ENCODE results near the gene ZNF787. TPM values are rescaled to one million over a fixed set of nuclear protein-coding genes. Genes with fewer than 3 reads are reported as not detected.

ZNF787 gene
- total and polyA plus RNA-seq, 2 of the 13 experiments (the other 11 are each of a cell fraction or from before 2014, with no cell fraction given), result 15.1 to 42.8 TPM

DNA sequence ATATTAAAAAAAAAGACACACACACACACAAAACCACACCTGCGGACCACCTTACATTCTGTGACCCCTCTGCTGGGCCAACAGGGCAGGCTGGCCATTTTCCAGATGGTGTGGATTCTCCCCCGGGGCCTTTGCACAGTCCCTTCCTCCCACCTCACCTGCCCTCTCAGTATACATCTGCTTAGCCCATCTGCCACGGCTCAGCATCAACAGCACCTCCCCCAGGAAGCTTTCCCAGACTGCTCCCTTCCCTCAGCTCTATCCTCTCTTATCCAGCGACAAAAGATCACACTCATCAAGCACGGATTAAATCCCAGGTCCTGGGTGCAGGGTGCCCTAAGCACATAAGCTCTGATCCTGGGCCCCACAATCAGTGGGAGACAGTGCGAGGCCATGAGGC, 4.5 kb downstream of the ZNF787 start:
- ChIA-PET POLR2A (interaction anchor here (1.6 kb wide), 1 partner anchor 26 kb away, joined by 5 read pairs; no protein-coding TSS in a partner anchor), CTCF (ENCODE audit: low intra/inter-chr PET ratio, low total read pairs) (no interaction called here)
- Histone ChIP-seq H3K4me3 (replicated peaks in 1 of 3; ENCODE audit: insufficient read depth in 1 of 3, low read depth in 2 of 3, low read length in 3 of 3) (no peak overlapping the region), H3K27ac (ENCODE audit: extremely low read length, insufficient read depth, low read length) (no peak overlapping the region), H3K79me2 (ENCODE audit: insufficient read depth, low read length) (peaks cover 78% of the 10 kb centered on the region), H3K9me3 (ENCODE audit: low read length) (no peaks in the 10 kb centered on the region), H3K4me2 (ENCODE audit: low read depth, low read length) (no peak overlapping the region), H3K27me3 (ENCODE audit: control insufficient read depth in 1 of 2, insufficient read depth in 2 of 2, low read length in 2 of 2) (no peaks in the 10 kb centered on the region; a peak in 1 of 5 replicates), H3K36me3 (replicated peaks in 1 of 2; ENCODE audit: control insufficient read depth in 1 of 2, insufficient read depth in 2 of 2, low read length in 2 of 2) (peaks cover 8 to 16% of the 10 kb centered on the region in 2 experiments), H4K20me1 (ENCODE audit: insufficient read depth, low read length) (peaks cover 76% of the 10 kb centered on the region), H3K9ac (ENCODE audit: insufficient read depth, low read depth, low read length) (no peak overlapping the region), H3K4me1 (ENCODE audit: insufficient read depth, low read length) (peaks cover 74% of the 10 kb centered on the region), H2AFZ (ENCODE audit: low read length) (no peak overlapping the region)
- in situ Hi-C loops (cut with HindIII; ENCODE audit: extremely low pct_ligation_motif_present, low pct_unique_long_range_greater_than_20kb), result no loop called here
- peak; percentile 15; the same call in 1 of the 2 replicates for TF ChIP-seq RBFOX2 (IDR thresholded peaks at IDR 0.05; ENCODE audit: low read depth, low read length)
- TF ChIP-seq, protein P1, sequence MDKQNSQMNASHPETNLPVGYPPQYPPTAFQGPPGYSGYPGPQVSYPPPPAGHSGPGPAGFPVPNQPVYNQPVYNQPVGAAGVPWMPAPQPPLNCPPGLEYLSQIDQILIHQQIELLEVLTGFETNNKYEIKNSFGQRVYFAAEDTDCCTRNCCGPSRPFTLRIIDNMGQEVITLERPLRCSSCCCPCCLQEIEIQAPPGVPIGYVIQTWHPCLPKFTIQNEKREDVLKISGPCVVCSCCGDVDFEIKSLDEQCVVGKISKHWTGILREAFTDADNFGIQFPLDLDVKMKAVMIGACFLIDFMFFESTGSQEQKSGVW (CRISPR knock-in tag; IDR thresholded peaks at IDR 0.05; ENCODE audit: borderline replicate concordance), result no peak
- intact Hi-C loops (cut with micrococcal nuclease; ENCODE audit: unreplicated experiment), result no loop called here
- FAIRE-seq (no peak), DNase-seq (ENCODE audit: low spot score) (no peak), ATAC-seq (no peak)
- 89% methylated on average over 5 of the region's 6 CpGs for WGBS (ENCODE audit: low lambda C conversion rate)
- BruUV-seq (replicated peaks), result no TSS peak

DNA sequence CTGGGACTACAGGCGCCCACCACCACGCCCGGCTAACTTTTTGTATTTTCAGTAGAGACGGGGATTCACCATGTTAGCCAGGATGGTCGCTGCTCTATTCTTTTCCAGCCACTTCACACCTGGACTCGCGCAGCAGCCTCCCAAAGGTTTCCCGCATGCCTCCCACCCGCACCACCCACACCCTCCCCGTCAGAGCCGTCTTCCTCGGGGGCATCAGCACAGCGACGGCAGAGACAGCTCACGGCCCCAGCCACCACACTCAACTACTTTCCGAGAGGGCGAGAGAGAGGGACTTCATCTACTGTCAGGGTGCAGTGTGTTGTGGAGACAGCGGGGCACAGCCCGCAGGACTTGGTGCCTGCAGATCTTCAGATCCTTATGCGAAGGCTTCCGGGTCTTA, 5.6 kb downstream of the ZNF787 start:
- peaks cover 86% of the 10 kb centered on the region for H3K4me1 ChIP-seq (ENCODE audit: insufficient read depth, low read length)
- intact Hi-C loops (cut with micrococcal nuclease; ENCODE audit: unreplicated experiment) (no loop called here), in situ Hi-C loops (cut with HindIII; ENCODE audit: extremely low pct_ligation_motif_present, low pct_unique_long_range_greater_than_20kb) (no loop called here)
- TF ChIP-seq RAD21 (CRISPR knock-in tag; IDR thresholded peaks at IDR 0.05) (no peak), AGO2 (optimal IDR thresholded peaks at IDR 0.05; ENCODE audit: low read depth, low read length) (peak; percentile 5), SRSF4 (IDR thresholded peaks at IDR 0.05; ENCODE audit: low read depth, low read length, poor library complexity, severe bottlenecking) (no peak)
- TF ChIP-seq, protein P2, sequence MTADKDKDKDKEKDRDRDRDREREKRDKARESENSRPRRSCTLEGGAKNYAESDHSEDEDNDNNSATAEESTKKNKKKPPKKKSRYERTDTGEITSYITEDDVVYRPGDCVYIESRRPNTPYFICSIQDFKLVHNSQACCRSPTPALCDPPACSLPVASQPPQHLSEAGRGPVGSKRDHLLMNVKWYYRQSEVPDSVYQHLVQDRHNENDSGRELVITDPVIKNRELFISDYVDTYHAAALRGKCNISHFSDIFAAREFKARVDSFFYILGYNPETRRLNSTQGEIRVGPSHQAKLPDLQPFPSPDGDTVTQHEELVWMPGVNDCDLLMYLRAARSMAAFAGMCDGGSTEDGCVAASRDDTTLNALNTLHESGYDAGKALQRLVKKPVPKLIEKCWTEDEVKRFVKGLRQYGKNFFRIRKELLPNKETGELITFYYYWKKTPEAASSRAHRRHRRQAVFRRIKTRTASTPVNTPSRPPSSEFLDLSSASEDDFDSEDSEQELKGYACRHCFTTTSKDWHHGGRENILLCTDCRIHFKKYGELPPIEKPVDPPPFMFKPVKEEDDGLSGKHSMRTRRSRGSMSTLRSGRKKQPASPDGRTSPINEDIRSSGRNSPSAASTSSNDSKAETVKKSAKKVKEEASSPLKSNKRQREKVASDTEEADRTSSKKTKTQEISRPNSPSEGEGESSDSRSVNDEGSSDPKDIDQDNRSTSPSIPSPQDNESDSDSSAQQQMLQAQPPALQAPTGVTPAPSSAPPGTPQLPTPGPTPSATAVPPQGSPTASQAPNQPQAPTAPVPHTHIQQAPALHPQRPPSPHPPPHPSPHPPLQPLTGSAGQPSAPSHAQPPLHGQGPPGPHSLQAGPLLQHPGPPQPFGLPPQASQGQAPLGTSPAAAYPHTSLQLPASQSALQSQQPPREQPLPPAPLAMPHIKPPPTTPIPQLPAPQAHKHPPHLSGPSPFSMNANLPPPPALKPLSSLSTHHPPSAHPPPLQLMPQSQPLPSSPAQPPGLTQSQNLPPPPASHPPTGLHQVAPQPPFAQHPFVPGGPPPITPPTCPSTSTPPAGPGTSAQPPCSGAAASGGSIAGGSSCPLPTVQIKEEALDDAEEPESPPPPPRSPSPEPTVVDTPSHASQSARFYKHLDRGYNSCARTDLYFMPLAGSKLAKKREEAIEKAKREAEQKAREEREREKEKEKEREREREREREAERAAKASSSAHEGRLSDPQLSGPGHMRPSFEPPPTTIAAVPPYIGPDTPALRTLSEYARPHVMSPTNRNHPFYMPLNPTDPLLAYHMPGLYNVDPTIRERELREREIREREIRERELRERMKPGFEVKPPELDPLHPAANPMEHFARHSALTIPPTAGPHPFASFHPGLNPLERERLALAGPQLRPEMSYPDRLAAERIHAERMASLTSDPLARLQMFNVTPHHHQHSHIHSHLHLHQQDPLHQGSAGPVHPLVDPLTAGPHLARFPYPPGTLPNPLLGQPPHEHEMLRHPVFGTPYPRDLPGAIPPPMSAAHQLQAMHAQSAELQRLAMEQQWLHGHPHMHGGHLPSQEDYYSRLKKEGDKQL (CRISPR knock-in tag; IDR thresholded peaks at IDR 0.05; ENCODE audit: low read depth), result no peak
- TF ChIP-seq, protein P3, sequence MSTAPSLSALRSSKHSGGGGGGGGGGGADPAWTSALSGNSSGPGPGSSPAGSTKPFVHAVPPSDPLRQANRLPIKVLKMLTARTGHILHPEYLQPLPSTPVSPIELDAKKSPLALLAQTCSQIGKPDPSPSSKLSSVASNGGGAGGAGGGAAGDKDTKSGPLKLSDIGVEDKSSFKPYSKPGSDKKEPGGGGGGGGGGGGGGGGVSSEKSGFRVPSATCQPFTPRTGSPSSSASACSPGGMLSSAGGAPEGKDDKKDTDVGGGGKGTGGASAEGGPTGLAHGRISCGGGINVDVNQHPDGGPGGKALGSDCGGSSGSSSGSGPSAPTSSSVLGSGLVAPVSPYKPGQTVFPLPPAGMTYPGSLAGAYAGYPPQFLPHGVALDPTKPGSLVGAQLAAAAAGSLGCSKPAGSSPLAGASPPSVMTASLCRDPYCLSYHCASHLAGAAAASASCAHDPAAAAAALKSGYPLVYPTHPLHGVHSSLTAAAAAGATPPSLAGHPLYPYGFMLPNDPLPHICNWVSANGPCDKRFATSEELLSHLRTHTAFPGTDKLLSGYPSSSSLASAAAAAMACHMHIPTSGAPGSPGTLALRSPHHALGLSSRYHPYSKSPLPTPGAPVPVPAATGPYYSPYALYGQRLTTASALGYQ (CRISPR knock-in tag; IDR thresholded peaks at IDR 0.05), result no peak

More for the DNA sequence above, 5.6 kb downstream of the ZNF787 start:
- over 99% methylated on average over 20 of the region's 21 CpGs for WGBS (ENCODE audit: low lambda C conversion rate)
- FAIRE-seq, result no peak
- H3K27ac ChIP-seq (ENCODE audit: extremely low read length, insufficient read depth, low read length), result no peak overlapping the region
- H3K9ac ChIP-seq (ENCODE audit: insufficient read depth, low read depth, low read length), result no peak overlapping the region
- peaks cover 87% of the 10 kb centered on the region for H4K20me1 ChIP-seq (ENCODE audit: insufficient read depth, low read length)
- H3K79me2 ChIP-seq (ENCODE audit: insufficient read depth, low read length), result peaks cover 87% of the 10 kb centered on the region
- POLR2A ChIA-PET, result no interaction called here
- BruUV-seq (replicated peaks), result no TSS peak
- CTCF ChIA-PET (ENCODE audit: low intra/inter-chr PET ratio, low total read pairs), result no interaction called here
- no peak overlapping the region for H2AFZ ChIP-seq (ENCODE audit: low read length)
- no peaks in the 10 kb centered on the region for H3K9me3 ChIP-seq (ENCODE audit: low read length)
- no peak overlapping the region for H3K4me3 ChIP-seq (replicated peaks in 1 of 3; ENCODE audit: insufficient read depth in 1 of 3, low read depth in 2 of 3, low read length in 3 of 3)
- no peak overlapping the region for H3K4me2 ChIP-seq (ENCODE audit: low read depth, low read length)
- H3K36me3 ChIP-seq (replicated peaks in 1 of 2; ENCODE audit: control insufficient read depth in 1 of 2, insufficient read depth in 2 of 2, low read length in 2 of 2), result peaks cover 8 to 16% of the 10 kb centered on the region in 2 experiments
- DNase-seq (ENCODE audit: low spot score), result no peak
- ATAC-seq, result no peak
- no peaks in the 10 kb centered on the region; a peak in 1 of 5 replicates for H3K27me3 ChIP-seq (ENCODE audit: control insufficient read depth in 1 of 2, insufficient read depth in 2 of 2, low read length in 2 of 2)

All from HepG2 (cell line).